Measurements from ENCODE around the gene FLACC1.
"Not testable (repeated sequence)": the region's sequence is repeated elsewhere in the genome, so short reads cannot be mapped to it uniquely, and the experiment has no call there.

Gene FLACC1

DNA sequence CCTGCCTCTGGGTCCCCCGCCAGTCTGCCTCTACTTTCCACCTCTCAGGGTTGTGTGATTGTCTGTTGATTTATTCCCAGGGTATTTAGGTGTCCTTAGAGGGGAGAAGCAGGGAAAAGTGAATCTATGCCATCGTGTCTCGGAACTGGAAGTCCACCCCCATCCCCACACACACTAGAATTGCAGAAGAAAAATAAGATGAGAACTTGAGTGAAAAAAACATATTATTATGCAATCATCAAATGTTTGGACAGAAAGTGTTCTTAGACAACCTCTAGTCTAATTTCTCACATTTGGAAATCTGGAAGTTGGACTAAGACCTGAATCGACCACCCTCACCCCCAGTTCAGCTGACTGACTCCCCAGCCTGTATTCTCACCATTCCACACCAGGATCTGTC is 110.9 kb downstream of the FLACC1 start:
- H3K27ac ChIP-seq (ENCODE audit: low read depth, low read length), result no peak overlapping the region
- H2BK5ac ChIP-seq (ENCODE audit: low read length), result no peak overlapping the region

DNA sequence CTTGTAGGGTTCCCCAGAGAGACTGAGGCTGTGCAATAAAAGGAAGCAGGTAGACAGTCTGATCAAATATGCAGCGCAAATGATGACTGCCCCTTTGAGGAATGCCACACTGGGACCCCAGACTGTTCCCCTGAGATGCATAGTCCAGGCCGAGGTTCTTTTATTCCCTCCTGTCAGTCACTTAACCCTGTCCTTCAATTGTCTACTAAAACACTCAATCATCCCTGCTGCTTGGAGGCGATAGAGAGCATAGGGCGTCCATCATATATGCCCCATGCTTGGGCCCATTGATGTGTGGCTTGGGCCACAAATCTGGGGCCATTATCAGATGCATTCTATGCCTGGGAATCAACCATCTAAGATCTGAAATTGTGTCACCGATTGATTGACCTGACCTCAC is 112.3 kb downstream of the FLACC1 start:
- H4K8ac ChIP-seq (ENCODE audit: low read depth, low read length), result no peak overlapping the region
- H3K4me1 ChIP-seq (ENCODE audit: control insufficient read depth, low read depth, low read length), result no peaks in the 10 kb centered on the region
- no peak overlapping the region for H2BK15ac ChIP-seq (replicated peaks; ENCODE audit: low read depth)
- no peak overlapping the region for H3K27ac ChIP-seq (ENCODE audit: low read depth, low read length)
- no peak overlapping the region for H3K18ac ChIP-seq (ENCODE audit: low read length)
- H3K9ac ChIP-seq (ENCODE audit: low read length), result no peak overlapping the region
- no peak overlapping the region for H3K4ac ChIP-seq (ENCODE audit: low read depth, low read length)
- no peak overlapping the region for H2BK120ac ChIP-seq (ENCODE audit: low read depth, low read length)
- H2AK5ac ChIP-seq (ENCODE audit: low read length), result no peak overlapping the region
- H3K36me3 ChIP-seq (ENCODE audit: control insufficient read depth, insufficient read depth, low read length), result no peaks in the 10 kb centered on the region
- H3K79me2 ChIP-seq (ENCODE audit: control insufficient read depth, insufficient read depth, low read length), result no peaks in the 10 kb centered on the region
- no peak overlapping the region for H2BK5ac ChIP-seq (ENCODE audit: low read length)
- H3K79me1 ChIP-seq (ENCODE audit: low read length), result no peaks in the 10 kb centered on the region
- no peak overlapping the region for H3K4me3 ChIP-seq (ENCODE audit: low read length)
- no peak overlapping the region for H3K4me2 ChIP-seq (ENCODE audit: low read length)
- H3K27me3 ChIP-seq (ENCODE audit: insufficient read depth, low read length, poor library complexity), result no peaks in the 10 kb centered on the region
- DNase-seq, result no peak
- H3K56ac ChIP-seq (ENCODE audit: low read length), result no peak overlapping the region
- no peak overlapping the region for H4K5ac ChIP-seq (ENCODE audit: low read length)
- H3K23ac ChIP-seq (ENCODE audit: low read length), result no peak overlapping the region
- WGBS (ENCODE audit: extremely low coverage, insufficient coverage, low lambda C conversion rate), result no CpG with 5 or more reads among the region's 5 CpGs

More for the DNA sequence above, 110.9 kb downstream of the FLACC1 start:
- no peaks in the 10 kb centered on the region for H3K4me1 ChIP-seq (ENCODE audit: control insufficient read depth, low read depth, low read length)
- H3K23ac ChIP-seq (ENCODE audit: low read length), result no peak overlapping the region
- no peak overlapping the region for H3K18ac ChIP-seq (ENCODE audit: low read length)
- H3K56ac ChIP-seq (ENCODE audit: low read length), result no peak overlapping the region
- no peak overlapping the region for H4K5ac ChIP-seq (ENCODE audit: low read length)
- H3K79me1 ChIP-seq (ENCODE audit: low read length), result no peaks in the 10 kb centered on the region
- no peak overlapping the region for H4K8ac ChIP-seq (ENCODE audit: low read depth, low read length)
- no CpG with 5 or more reads among the region's 4 CpGs for WGBS (ENCODE audit: extremely low coverage, insufficient coverage, low lambda C conversion rate)
- no peak overlapping the region for H2BK15ac ChIP-seq (replicated peaks; ENCODE audit: low read depth)
- no peak overlapping the region for H3K9ac ChIP-seq (ENCODE audit: low read length)
- H3K4ac ChIP-seq (ENCODE audit: low read depth, low read length), result no peak overlapping the region
- H3K4me2 ChIP-seq (ENCODE audit: low read length), result no peak overlapping the region
- no peaks in the 10 kb centered on the region for H3K36me3 ChIP-seq (ENCODE audit: control insufficient read depth, insufficient read depth, low read length)
- H2BK120ac ChIP-seq (ENCODE audit: low read depth, low read length), result no peak overlapping the region
- H3K79me2 ChIP-seq (ENCODE audit: control insufficient read depth, insufficient read depth, low read length), result no peaks in the 10 kb centered on the region
- no peak overlapping the region for H2AK5ac ChIP-seq (ENCODE audit: low read length)
- no peak overlapping the region for H3K4me3 ChIP-seq (ENCODE audit: low read length)
- DNase-seq, result no peak
- H3K27me3 ChIP-seq (ENCODE audit: insufficient read depth, low read length, poor library complexity), result no peaks in the 10 kb centered on the region

DNA sequence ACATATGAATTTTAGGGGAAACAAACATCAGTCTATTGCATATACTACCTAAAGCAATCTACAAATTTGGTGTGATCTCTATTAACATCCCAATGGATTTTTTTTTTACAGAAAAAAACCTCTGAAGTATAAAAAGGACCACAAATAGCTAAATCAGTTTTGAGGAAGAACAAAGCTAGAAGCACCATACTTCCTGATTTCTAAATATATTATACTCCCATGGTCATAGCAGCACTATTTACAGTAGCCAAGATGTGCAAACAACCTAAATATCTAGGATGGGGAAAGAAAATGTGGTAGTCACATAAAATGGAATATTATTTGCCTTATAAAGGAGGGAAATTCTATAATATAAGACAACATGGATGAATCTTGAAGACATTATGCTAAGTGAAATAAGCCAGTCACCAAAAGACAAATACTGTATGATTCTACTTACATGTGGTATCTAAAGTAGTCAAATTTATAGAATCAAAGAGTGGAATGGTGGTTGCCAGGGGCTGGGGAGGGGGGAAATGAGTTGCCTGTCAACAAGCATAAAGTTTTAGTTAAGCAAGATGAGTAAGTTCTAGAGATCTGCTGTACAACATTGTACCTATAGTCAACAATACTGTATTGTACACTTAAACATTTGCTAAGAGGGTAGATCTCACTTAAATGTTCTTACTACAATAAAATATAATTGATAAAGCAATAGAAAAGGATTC is 114.4 kb downstream of the FLACC1 start:
- Histone ChIP-seq H2BK5ac (ENCODE audit: low read length) (no peak overlapping the region), H3K4me3 (ENCODE audit: low read length) (no peak overlapping the region), H3K27ac (ENCODE audit: low read depth, low read length) (no peak overlapping the region), H3K56ac (ENCODE audit: low read length) (no peak overlapping the region), H3K9ac (ENCODE audit: low read length) (no peak overlapping the region), H3K79me2 (ENCODE audit: control insufficient read depth, insufficient read depth, low read length) (no peaks in the 10 kb centered on the region), H3K79me1 (ENCODE audit: low read length) (no peaks in the 10 kb centered on the region), H3K27me3 (ENCODE audit: insufficient read depth, low read length, poor library complexity) (no peaks in the 10 kb centered on the region), H3K4me1 (ENCODE audit: control insufficient read depth, low read depth, low read length) (no peaks in the 10 kb centered on the region), H4K5ac (ENCODE audit: low read length) (no peak overlapping the region), H3K18ac (ENCODE audit: low read length) (no peak overlapping the region), H2BK15ac (replicated peaks; ENCODE audit: low read depth) (no peak overlapping the region), H2BK120ac (ENCODE audit: low read depth, low read length) (no peak overlapping the region), H3K36me3 (ENCODE audit: control insufficient read depth, insufficient read depth, low read length) (no peaks in the 10 kb centered on the region), H3K4me2 (ENCODE audit: low read length) (no peak overlapping the region), H3K23ac (ENCODE audit: low read length) (no peak overlapping the region), H3K4ac (ENCODE audit: low read depth, low read length) (no peak overlapping the region), H4K8ac (ENCODE audit: low read depth, low read length) (no peak overlapping the region), H2AK5ac (ENCODE audit: low read length) (no peak overlapping the region)
- DNase-seq, result no peak

DNA sequence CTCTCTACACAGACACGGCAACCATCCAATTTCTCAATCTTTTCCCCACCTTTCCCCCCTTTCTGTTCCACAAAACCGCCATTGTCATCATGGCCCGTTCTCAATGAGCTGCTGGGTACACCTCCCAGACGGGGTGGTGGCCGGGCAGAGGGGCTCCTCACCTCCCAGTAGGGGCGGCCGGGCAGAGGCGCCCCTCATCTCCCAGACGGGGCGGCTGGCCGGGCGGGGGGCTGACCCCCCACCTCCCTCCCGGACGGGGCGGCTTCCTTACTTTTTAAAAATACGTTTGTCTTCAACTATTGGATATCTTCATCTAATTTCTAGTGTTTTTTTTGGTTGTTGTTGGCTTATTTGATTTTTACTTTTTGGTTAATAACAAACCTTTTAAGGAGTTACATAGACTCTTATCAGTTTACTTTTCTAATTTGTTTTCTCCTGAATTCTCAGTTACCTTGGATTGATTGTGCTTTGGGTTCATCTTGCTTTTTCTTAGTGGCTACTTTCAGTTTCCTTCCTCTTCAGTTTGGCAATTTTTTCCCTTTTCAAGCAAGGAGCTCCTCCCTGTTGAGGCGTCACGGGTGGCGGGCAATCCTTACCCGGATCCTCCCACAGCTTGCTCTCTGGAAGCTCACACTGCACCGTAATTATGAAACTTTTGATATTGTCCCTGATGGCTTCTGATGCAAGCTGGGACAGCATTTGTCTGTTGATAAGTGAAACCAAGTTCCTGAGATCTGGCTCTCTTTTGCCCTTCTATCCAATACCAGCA is 117.8 kb downstream of the FLACC1 start:
- not testable (repeated sequence) for H3K79me2 ChIP-seq (ENCODE audit: control insufficient read depth, insufficient read depth, low read length); H3K79me1 ChIP-seq (ENCODE audit: low read length); H2BK120ac ChIP-seq (ENCODE audit: low read depth, low read length); H3K36me3 ChIP-seq (ENCODE audit: control insufficient read depth, insufficient read depth, low read length); H3K4ac ChIP-seq (ENCODE audit: low read depth, low read length); H3K4me1 ChIP-seq (ENCODE audit: control insufficient read depth, low read depth, low read length); H2AK5ac ChIP-seq (ENCODE audit: low read length); H4K8ac ChIP-seq (ENCODE audit: low read depth, low read length); H2BK15ac ChIP-seq (replicated peaks; ENCODE audit: low read depth); H3K56ac ChIP-seq (ENCODE audit: low read length); H3K18ac ChIP-seq (ENCODE audit: low read length); H4K5ac ChIP-seq (ENCODE audit: low read length); H3K9ac ChIP-seq (ENCODE audit: low read length); H3K4me3 ChIP-seq (ENCODE audit: low read length); H3K27me3 ChIP-seq (ENCODE audit: insufficient read depth, low read length, poor library complexity); H3K23ac ChIP-seq (ENCODE audit: low read length); H2BK5ac ChIP-seq (ENCODE audit: low read length); H3K4me2 ChIP-seq (ENCODE audit: low read length); H3K27ac ChIP-seq (ENCODE audit: low read depth, low read length); DNase-seq
- WGBS (ENCODE audit: extremely low coverage, insufficient coverage, low lambda C conversion rate), result no CpG with 5 or more reads among the region's 21 CpGs

All from mesendoderm (in vitro differentiated cells).